Measurements from ENCODE around the gene SSBP2. TPM values are rescaled to one million over a fixed set of nuclear protein-coding genes. Genes with fewer than 3 reads are reported as not detected.

The SSBP2 gene
- total RNA-seq, 4 donors from 2014 or later, result 54.1 to 136 (median 69.8) TPM

- peaks cover 12% of the 10 kb centered on the region for H3K4me1 ChIP-seq
- no peak for TF ChIP-seq POLR2A (IDR thresholded peaks at IDR 0.05)
- TF ChIP-seq EP300 (IDR thresholded peaks at IDR 0.05), result no peak
- no peak for TF ChIP-seq CTCF (IDR thresholded peaks at IDR 0.05)
- TF ChIP-seq POLR2AphosphoS5 (IDR thresholded peaks at IDR 0.05), result no peak
- no peak within 1 kb of the TSS for H3K27ac ChIP-seq
- H3K4me3 ChIP-seq, result peak within 1 kb of the TSS; percentile 55
- H3K27me3 ChIP-seq, result peaks cover 28% of the 10 kb centered on the region
- H3K36me3 ChIP-seq, result no peaks in the 10 kb centered on the region
- DNase-seq (ENCODE audit: low spot score in 2 of 2), result no peak
- 15% methylated on average over 19 of the region's 77 CpGs for WGBS
- no peaks in the 10 kb centered on the region for H3K9me3 ChIP-seq
Observed at GRCh38 chr5:81393783-81394718, 356.8 kb downstream of the SSBP2 start, which contains the start of gene ACOT12. Gene ACOT12, minus strand, starts transcription at chr5:81394134. Its CDS starts 20 bp downstream, at chr5:81394114.

- Histone ChIP-seq H3K27me3 (peaks cover 28% of the 10 kb centered on the region), H3K27ac (no peak overlapping the region), H3K4me3 (peak overlapping the region; percentile 55), H3K4me1 (peaks cover 12% of the 10 kb centered on the region), H3K9me3 (no peaks in the 10 kb centered on the region), H3K36me3 (no peaks in the 10 kb centered on the region)
- TF ChIP-seq CTCF (IDR thresholded peaks at IDR 0.05), result no peak
- TF ChIP-seq POLR2AphosphoS5 (IDR thresholded peaks at IDR 0.05), result no peak
- TF ChIP-seq EP300 (IDR thresholded peaks at IDR 0.05), result no peak
- WGBS, result 26% methylated on average over 10 of the region's 10 CpGs
- no peak for DNase-seq (ENCODE audit: low spot score in 2 of 2)
Observed at GRCh38 chr5:81393430-81393782, 357.5 kb downstream of the SSBP2 start.

GRCh38 chr5:81389025-81389424, 361.9 kb downstream of the SSBP2 start:
- no peak overlapping the region for H3K27ac ChIP-seq
- H3K36me3 ChIP-seq, result no peaks in the 10 kb centered on the region
- H3K4me3 ChIP-seq, result no peak overlapping the region
- H3K9me3 ChIP-seq, result no peaks in the 10 kb centered on the region
- H3K27me3 ChIP-seq, result peaks cover 26% of the 10 kb centered on the region
- TF ChIP-seq CTCF (IDR thresholded peaks at IDR 0.05), result no peak
- DNase-seq (ENCODE audit: low spot score in 2 of 2), result no peak
- H3K4me1 ChIP-seq, result peaks cover 8% of the 10 kb centered on the region

- WGBS, result 81% methylated on average over 4 of the region's 4 CpGs
- H3K27ac ChIP-seq, result no peak overlapping the region
- no peaks in the 10 kb centered on the region for H3K4me1 ChIP-seq
- H3K4me3 ChIP-seq, result no peak overlapping the region
- no peaks in the 10 kb centered on the region for H3K9me3 ChIP-seq
- TF ChIP-seq POLR2A (IDR thresholded peaks at IDR 0.05) (no peak), CTCF (IDR thresholded peaks at IDR 0.05) (no peak), POLR2AphosphoS5 (IDR thresholded peaks at IDR 0.05) (no peak), EP300 (IDR thresholded peaks at IDR 0.05) (no peak)
- H3K27me3 ChIP-seq, result peaks cover 17% of the 10 kb centered on the region
- DNase-seq (ENCODE audit: low spot score in 2 of 2), result no peak
- no peaks in the 10 kb centered on the region for H3K36me3 ChIP-seq
Observed at GRCh38 chr5:81388169-81388568, 362.7 kb downstream of the SSBP2 start.

- no peak for TF ChIP-seq POLR2AphosphoS5 (IDR thresholded peaks at IDR 0.05)
- no peak for TF ChIP-seq CTCF (IDR thresholded peaks at IDR 0.05)
- TF ChIP-seq POLR2A (IDR thresholded peaks at IDR 0.05), result no peak
- no peak for TF ChIP-seq EP300 (IDR thresholded peaks at IDR 0.05)
- Histone ChIP-seq H3K27me3 (no peaks in the 10 kb centered on the region), H3K4me3 (no peak overlapping the region), H3K9me3 (no peaks in the 10 kb centered on the region), H3K27ac (no peak overlapping the region), H3K36me3 (no peaks in the 10 kb centered on the region), H3K4me1 (no peaks in the 10 kb centered on the region)
- DNase-seq (ENCODE audit: low spot score in 2 of 2), result no peak
- WGBS, result 93% methylated on average over 2 of the region's 2 CpGs
Observed at GRCh38 chr5:81383867-81384266, 367.0 kb downstream of the SSBP2 start.

All from suprapubic skin (tissue), 4 donors.